ENCODE data around the gene ADCY2. TPM values are rescaled to one million over a fixed set of nuclear protein-coding genes. Genes with fewer than 3 reads are reported as not detected.

Gene ADCY2
- total RNA-seq, 2 experiments from 2014 or later, result not detected

GRCh38 chr5:7679663-7680062, 283.7 kb downstream of the ADCY2 start:
- no peaks in the 10 kb centered on the region for H3K4me1 ChIP-seq (ENCODE audit: insufficient read depth, low read length, poor library complexity, severe bottlenecking)
- DNase-seq (ENCODE audit: low spot score), result no peak
- no peak overlapping the region for H3K27ac ChIP-seq (ENCODE audit: low read depth, low read length, poor library complexity, severe bottlenecking)
- H3K4me2 ChIP-seq (ENCODE audit: low read length), result no peak overlapping the region
- H2AFZ ChIP-seq (ENCODE audit: low read length), result no peak overlapping the region
- no peaks in the 10 kb centered on the region for H4K20me1 ChIP-seq (ENCODE audit: insufficient read depth, low read length)
- no peaks in the 10 kb centered on the region for H3K79me2 ChIP-seq (ENCODE audit: insufficient read depth, low read depth, low read length)
- H3K4me3 ChIP-seq (ENCODE audit: low read depth, low read length, poor library complexity, severe bottlenecking), result no peak overlapping the region
- H3K36me3 ChIP-seq (ENCODE audit: insufficient read depth, low read length), result no peaks in the 10 kb centered on the region
- TF ChIP-seq, protein P1, sequence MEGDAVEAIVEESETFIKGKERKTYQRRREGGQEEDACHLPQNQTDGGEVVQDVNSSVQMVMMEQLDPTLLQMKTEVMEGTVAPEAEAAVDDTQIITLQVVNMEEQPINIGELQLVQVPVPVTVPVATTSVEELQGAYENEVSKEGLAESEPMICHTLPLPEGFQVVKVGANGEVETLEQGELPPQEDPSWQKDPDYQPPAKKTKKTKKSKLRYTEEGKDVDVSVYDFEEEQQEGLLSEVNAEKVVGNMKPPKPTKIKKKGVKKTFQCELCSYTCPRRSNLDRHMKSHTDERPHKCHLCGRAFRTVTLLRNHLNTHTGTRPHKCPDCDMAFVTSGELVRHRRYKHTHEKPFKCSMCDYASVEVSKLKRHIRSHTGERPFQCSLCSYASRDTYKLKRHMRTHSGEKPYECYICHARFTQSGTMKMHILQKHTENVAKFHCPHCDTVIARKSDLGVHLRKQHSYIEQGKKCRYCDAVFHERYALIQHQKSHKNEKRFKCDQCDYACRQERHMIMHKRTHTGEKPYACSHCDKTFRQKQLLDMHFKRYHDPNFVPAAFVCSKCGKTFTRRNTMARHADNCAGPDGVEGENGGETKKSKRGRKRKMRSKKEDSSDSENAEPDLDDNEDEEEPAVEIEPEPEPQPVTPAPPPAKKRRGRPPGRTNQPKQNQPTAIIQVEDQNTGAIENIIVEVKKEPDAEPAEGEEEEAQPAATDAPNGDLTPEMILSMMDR (conservative IDR thresholded peaks at IDR 0.05; ENCODE audit: low read length), result no peak
- TF ChIP-seq EZH2phosphoT487 (IDR thresholded peaks at IDR 0.05; ENCODE audit: borderline replicate concordance, low read depth, low read length), result no peak
- no TSS peak for BruUV-seq (replicated peaks)
- no peaks in the 10 kb centered on the region for H3K9me2 ChIP-seq (ENCODE audit: insufficient read depth, low read length)
- intact Hi-C loops (cut with micrococcal nuclease; ENCODE audit: unreplicated experiment), result no loop called here
- ChIA-PET POLR2A (interaction anchor here (0.6 kb wide), 1 partner anchor 19 kb away, joined by 4 read pairs; no protein-coding TSS in a partner anchor), CTCF (ENCODE audit: unreplicated experiment) (no interaction called here)
- H3K9me3 ChIP-seq (ENCODE audit: low read length), result no peaks in the 10 kb centered on the region

- H3K4me1 ChIP-seq (ENCODE audit: insufficient read depth, low read length, poor library complexity, severe bottlenecking), result no peaks in the 10 kb centered on the region
- no peak overlapping the region for H3K27ac ChIP-seq (ENCODE audit: low read depth, low read length, poor library complexity, severe bottlenecking)
- TF ChIP-seq, protein P1 (conservative IDR thresholded peaks at IDR 0.05; ENCODE audit: low read length), result no peak
- no peak for TF ChIP-seq EZH2phosphoT487 (IDR thresholded peaks at IDR 0.05; ENCODE audit: borderline replicate concordance, low read depth, low read length)
- ChIA-PET CTCF (ENCODE audit: unreplicated experiment) (no interaction called here), POLR2A (no interaction called here)
- intact Hi-C loops (cut with micrococcal nuclease; ENCODE audit: unreplicated experiment), result no loop called here
- H3K79me2 ChIP-seq (ENCODE audit: insufficient read depth, low read depth, low read length), result no peaks in the 10 kb centered on the region
- BruUV-seq (replicated peaks), result no TSS peak
- no peaks in the 10 kb centered on the region for H3K36me3 ChIP-seq (ENCODE audit: insufficient read depth, low read length)
- no peaks in the 10 kb centered on the region for H3K9me2 ChIP-seq (ENCODE audit: insufficient read depth, low read length)
- no peak for DNase-seq (ENCODE audit: low spot score)
- H4K20me1 ChIP-seq (ENCODE audit: insufficient read depth, low read length), result no peaks in the 10 kb centered on the region
- no peaks in the 10 kb centered on the region for H3K9me3 ChIP-seq (ENCODE audit: low read length)
- H3K4me2 ChIP-seq (ENCODE audit: low read length), result no peak overlapping the region
- H3K4me3 ChIP-seq (ENCODE audit: low read depth, low read length, poor library complexity, severe bottlenecking), result no peak overlapping the region
- no peak overlapping the region for H2AFZ ChIP-seq (ENCODE audit: low read length)
These were observed 284.3 kb downstream of the ADCY2 start for GRCh38 chr5:7680260-7680659.

DNA sequence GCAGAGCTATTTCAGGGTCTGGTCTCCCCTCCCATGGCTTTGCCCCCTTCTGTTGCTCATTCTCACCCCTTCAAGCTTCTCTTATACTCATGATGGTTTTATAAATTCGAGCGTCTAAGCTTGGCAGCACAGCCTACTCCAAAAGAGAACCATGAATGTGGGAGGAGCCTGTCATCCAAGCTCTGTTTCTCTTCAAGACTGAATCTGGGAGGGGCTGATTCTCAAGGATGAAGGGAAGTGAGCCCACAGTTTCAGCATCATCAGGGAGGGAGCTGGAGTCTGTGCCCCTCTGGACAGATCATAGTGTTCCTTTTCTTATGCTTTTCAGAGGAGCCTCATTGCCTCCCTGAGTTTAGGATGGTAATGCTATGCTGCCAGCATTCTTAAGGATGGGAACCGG, 286.4 kb downstream of the ADCY2 start:
- intact Hi-C loops (cut with micrococcal nuclease; ENCODE audit: unreplicated experiment), result no loop called here
- ChIA-PET CTCF (ENCODE audit: unreplicated experiment) (no interaction called here), POLR2A (interaction anchor here (0.6 kb wide), 1 partner anchor 495 kb away, joined by 3 read pairs; no protein-coding TSS in a partner anchor)
- H3K4me3 ChIP-seq (ENCODE audit: low read depth, low read length, poor library complexity, severe bottlenecking), result no peak overlapping the region
- H3K36me3 ChIP-seq (ENCODE audit: insufficient read depth, low read length), result no peaks in the 10 kb centered on the region
- no peaks in the 10 kb centered on the region for H3K9me3 ChIP-seq (ENCODE audit: low read length)
- no peak overlapping the region for H2AFZ ChIP-seq (ENCODE audit: low read length)
- H3K4me2 ChIP-seq (ENCODE audit: low read length), result no peak overlapping the region
- H4K20me1 ChIP-seq (ENCODE audit: insufficient read depth, low read length), result no peaks in the 10 kb centered on the region
- BruUV-seq (replicated peaks), result no TSS peak
- H3K9me2 ChIP-seq (ENCODE audit: insufficient read depth, low read length), result no peaks in the 10 kb centered on the region
- no peak overlapping the region for H3K27ac ChIP-seq (ENCODE audit: low read depth, low read length, poor library complexity, severe bottlenecking)
- no peaks in the 10 kb centered on the region for H3K79me2 ChIP-seq (ENCODE audit: insufficient read depth, low read depth, low read length)
- TF ChIP-seq, protein P1 (conservative IDR thresholded peaks at IDR 0.05; ENCODE audit: low read length), result no peak
- no peak for TF ChIP-seq EZH2phosphoT487 (IDR thresholded peaks at IDR 0.05; ENCODE audit: borderline replicate concordance, low read depth, low read length)
- DNase-seq (ENCODE audit: low spot score), result no peak
- H3K4me1 ChIP-seq (ENCODE audit: insufficient read depth, low read length, poor library complexity, severe bottlenecking), result no peaks in the 10 kb centered on the region

Measured in OCI-LY7 (cell line).